HL-60 (cell line): ENCODE measurements around the gene WNT11.
"Not testable (repeated sequence)": the region's sequence is repeated elsewhere in the genome, so short reads cannot be mapped to it uniquely, and the experiment has no call there.

Source experiments
- CTCF ChIP-seq: IDR thresholded peaks from one replicate; pipeline ENCODE4 v1.5.1; 2011; ENCODE audit warnings: low read length, control low read depth, inconsistent platforms; ENCODE audit not compliant: insufficient read depth
- SPI1 ChIP-seq: IDR thresholded peaks from 2 replicates; pipeline ENCODE4 v1.6.1; 2012; ENCODE audit warnings: low read depth, mild to moderate bottlenecking, borderline replicate concordance

GRCh38 chr11:76198691-76199090, 7.6 kb downstream of the WNT11 start:
- not testable (repeated sequence) for TF ChIP-seq CTCF, SPI1
